SK-N-DZ (cell line): ENCODE data around the gene WDR55.
"Not testable (repeated sequence)": the region's sequence is repeated elsewhere in the genome, so short reads cannot be mapped to it uniquely, and the experiment has no call there.

Source experiments
- DNase-seq: peaks from one replicate; pipeline ENCODE4 v3.0.0-alpha.2; 2015; ENCODE audit warnings: low spot score

Gene WDR55

GRCh38 chr5:140647042-140647419 lies 17.7 kb upstream of the WDR55 start:
- no peak for DNase-seq

- no peak for DNase-seq
Observed at GRCh38 chr5:140658870-140659269, 5.8 kb upstream of the WDR55 start.

GRCh38 chr5:140660371-140660770 lies 4.3 kb upstream of the WDR55 start:
- DNase-seq = not testable (repeated sequence)

DNA sequence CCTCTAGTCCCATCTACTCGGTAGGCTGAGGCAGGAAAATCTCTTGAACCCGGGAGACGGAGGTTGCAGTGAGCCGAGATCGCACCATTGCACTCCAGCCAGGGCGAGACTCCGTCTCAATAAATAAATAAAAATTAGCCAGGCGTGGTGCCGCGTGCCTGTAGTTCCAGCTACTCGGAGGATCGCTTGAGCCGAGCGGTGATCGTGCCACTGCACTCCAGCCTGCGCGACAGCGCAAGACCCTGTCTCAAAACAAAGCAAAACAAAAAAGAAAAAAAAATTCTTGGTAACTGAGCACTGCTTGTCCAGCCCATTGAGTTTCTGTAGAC lies 710 bp upstream of the WDR55 start:
- no peak for DNase-seq

DNA sequence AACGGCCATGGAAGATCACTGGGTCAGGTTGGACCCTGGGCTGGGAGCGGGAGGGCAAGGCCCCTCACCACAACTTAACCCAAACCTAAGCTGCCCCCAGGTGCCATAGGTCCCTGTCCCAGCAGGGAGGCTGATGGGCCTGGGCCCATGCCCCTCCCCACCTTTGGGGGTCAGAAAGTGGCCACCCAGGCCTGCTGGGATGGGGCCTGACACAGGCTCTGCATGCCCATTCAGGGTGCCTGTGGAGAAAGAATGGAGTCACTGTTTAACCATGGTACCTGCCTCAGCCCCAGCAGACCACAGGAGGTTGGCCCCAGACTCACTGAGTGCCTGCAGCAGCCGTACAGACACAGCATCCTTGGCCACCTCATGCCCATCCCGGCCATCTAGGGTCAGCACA lies 6.3 kb downstream of the WDR55 start:
- not testable (repeated sequence) for DNase-seq

DNA sequence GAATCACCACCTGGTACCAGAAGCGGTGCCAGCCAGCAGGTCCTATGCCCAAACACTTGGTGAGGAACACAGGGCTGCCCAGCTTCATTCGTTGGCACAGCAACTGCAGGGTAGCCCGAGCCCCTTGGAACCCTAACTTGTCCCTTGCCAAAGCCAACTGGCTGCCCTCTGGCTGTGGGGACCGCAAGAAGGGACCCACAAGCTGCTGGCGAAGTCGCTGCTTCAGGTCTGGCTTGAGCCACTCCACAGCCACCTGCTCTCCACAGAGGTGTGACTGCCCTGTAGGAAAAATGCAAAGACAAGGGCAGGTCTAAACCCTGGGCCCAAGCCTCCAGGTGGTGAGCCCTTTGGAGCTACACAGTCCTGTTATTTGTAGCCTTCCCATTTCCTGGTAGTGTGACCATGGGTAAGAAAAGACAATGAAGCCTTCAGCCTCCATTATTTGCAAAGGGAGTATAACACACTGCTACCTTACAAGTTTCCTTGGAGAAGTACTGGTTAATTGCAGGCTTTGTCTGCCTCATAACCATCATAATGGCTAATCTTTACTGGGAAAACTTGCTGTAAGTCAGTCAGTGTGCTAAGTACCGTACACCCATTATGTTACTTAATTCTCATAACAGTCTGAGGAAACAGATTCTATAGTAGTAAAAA lies 6.9 kb downstream of the WDR55 start:
- no peak for DNase-seq

- DNase-seq = no peak
Observed at GRCh38 chr5:140672455-140673186, 7.9 kb downstream of the WDR55 start.

GRCh38 chr5:140673187-140673976 lies 8.7 kb downstream of the WDR55 start, which contains the start of gene DND1:
TSS of gene DND1 (minus strand) at chr5:140673576. CDS start at chr5:140673542, 34 bp downstream.
- DNase-seq = no peak

DNA sequence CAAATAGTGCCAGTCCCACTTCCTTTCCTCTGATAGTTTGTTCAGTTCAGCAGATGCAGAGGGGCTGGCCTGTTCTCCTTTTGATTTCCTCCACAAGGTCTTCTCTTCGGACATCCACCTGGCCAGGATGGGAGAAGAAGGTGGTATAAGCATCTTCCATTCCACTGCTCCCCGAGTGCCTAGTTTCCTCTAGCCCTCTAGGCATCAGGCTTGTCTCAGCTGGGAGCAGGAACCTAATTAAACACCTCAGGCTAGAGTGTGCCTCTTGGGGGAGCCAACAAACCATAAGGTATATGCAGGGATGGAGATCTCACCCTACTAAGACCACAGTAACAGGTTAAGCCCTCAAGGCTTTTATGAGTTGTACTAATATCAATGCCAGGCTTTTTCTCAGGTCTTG lies 9.5 kb downstream of the WDR55 start:
- no peak for DNase-seq

GRCh38 chr5:140674629-140675028 lies 9.9 kb downstream of the WDR55 start:
- DNase-seq = no peak

GRCh38 chr5:140677947-140678346 lies 13.2 kb downstream of the WDR55 start:
- no peak for DNase-seq

- no peak for DNase-seq
Observed at GRCh38 chr5:140678993-140679392, 14.3 kb downstream of the WDR55 start.

DNA sequence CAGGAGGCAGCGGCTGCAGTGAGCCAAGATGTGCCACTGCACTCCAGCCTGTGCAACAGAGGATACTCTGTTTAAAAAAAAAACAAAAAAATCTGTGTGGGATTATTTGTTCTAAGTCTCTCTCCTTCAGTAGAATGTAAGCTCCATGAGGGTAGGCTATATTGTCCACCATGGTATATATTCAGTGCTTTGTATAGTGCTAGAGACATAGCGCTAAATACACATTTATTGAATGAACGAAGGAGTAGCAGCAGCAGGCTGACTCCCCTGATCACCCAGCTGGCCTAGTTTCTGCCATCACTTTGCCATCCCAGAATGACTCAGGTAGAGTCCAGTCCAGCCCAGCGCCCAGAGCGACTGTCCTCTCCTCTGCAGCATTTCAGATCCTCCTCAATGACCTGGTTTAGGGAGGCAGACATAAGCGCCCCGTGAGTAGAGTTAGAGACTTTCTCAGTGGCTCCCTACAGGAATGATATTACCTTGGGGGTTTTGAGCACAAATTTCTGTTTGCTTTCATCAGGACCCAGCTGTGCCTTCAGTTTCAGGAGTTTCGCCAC lies 25.8 kb downstream of the WDR55 start:
- no peak for DNase-seq

GRCh38 chr5:140690941-140691924 lies 26.5 kb downstream of the WDR55 start, which contains the start of the genes HARS1 and HARS2:
TSS of gene HARS1 (minus strand) at chr5:140691370. CDS start at chr5:140691304, 66 bp downstream.
TSS of gene HARS2 (plus strand) at chr5:140691455. CDS start at chr5:140691649, 194 bp downstream.
- peak; percentile 95 for DNase-seq

GRCh38 chr5:140694276-140694675 lies 29.6 kb downstream of the WDR55 start:
- DNase-seq = no peak

GRCh38 chr5:140696891-140697492 lies 32.3 kb downstream of the WDR55 start:
- DNase-seq = no peak

GRCh38 chr5:140700177-140701144 lies 35.8 kb downstream of the WDR55 start, which contains the start of gene ZMAT2:
TSS of gene ZMAT2 (plus strand) at chr5:140700447. CDS start at chr5:140700461, 14 bp downstream.
- DNase-seq = peak; percentile 98

- DNase-seq = no peak
Observed at GRCh38 chr5:140707812-140708211, 43.1 kb downstream of the WDR55 start.

DNA sequence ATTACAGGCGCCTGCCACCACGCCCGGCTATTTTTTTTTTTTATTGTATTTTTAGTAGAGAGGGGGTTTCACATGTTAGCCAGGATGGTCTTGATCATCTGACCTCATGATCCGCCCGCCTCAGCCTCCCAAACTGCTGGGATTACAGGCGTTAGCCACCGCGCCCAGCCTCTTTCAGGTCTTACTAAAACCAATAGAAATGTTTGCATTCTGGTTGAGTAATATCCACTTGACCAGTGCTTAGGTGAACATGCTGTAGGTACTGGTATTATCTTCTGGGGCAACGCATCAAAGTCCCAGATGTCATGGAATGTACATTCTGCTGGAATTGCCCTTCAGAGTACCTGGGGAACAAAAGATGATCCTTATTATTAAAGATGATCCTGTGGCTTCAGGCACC lies 44.1 kb downstream of the WDR55 start:
- DNase-seq = not testable (repeated sequence)
